Measurements from ENCODE around the gene CTNNA2. TPM values are rescaled to one million over a fixed set of nuclear protein-coding genes. Genes with fewer than 3 reads are reported as not detected.
"Not testable (repeated sequence)": the region's sequence is repeated elsewhere in the genome, so short reads cannot be mapped to it uniquely, and the experiment has no call there.

Gene CTNNA2
- total and polyA plus RNA-seq, 9 of the 15 experiments (the other 6 are each of a cell fraction or from before 2014, with no cell fraction given), result 0.03 to 0.40 (median 0.15) TPM

DNA sequence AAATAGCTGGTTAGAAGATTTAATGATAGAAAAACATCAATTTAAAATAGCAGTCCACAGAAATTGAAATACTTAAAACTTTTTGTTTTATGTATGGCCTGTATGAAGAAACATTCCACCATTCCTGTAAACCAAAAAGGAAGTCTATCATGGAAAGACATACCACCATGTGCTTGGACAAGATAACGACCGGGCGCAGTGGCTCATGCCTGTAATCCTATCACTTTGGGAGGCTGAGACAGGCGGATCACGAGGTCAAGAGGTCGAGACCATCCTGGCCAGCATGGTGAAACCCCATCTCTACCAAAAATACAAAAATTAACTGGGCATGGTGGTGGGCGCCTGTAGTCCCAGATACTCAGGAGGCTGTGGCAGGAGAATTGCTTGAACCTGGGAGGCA is 519.8 kb downstream of the CTNNA2 start (continued):
- TF ChIP-seq TEAD4 (IDR thresholded peaks at IDR 0.05; ENCODE audit: low read length), result peak; percentile 79
- TF ChIP-seq TEAD4 (CRISPR knock-in tag; IDR thresholded peaks at IDR 0.05; ENCODE audit: borderline replicate concordance), result not testable (repeated sequence)
- TF ChIP-seq TAL1 (IDR thresholded peaks at IDR 0.05), result peak; percentile 86
- peak; percentile 10; the same call in 1 of the 2 replicates for TF ChIP-seq BHLHE40 (IDR thresholded peaks at IDR 0.05; ENCODE audit: low read length)
- peak; percentile 62 for TF ChIP-seq MTA2 (IDR thresholded peaks at IDR 0.05; ENCODE audit: low read depth)
- peak; percentile 80 for TF ChIP-seq CBFA2T2 (conservative IDR thresholded peaks at IDR 0.05)

- Histone ChIP-seq H3K27ac (ENCODE audit: extremely low read depth, low read depth, low read length) (no peak overlapping the region), H3K36me3 (ENCODE audit: control insufficient read depth, insufficient read depth, low read length) (no peaks in the 10 kb centered on the region), H4K20me1 (replicated peaks; ENCODE audit: control insufficient read depth, insufficient read depth, low read length) (no peaks in the 10 kb centered on the region), H3K4me2 (ENCODE audit: insufficient read depth, low read length) (no peak overlapping the region), H3K4me1 (replicated peaks in 1 of 2; ENCODE audit: control insufficient read depth in 2 of 2, insufficient read depth in 2 of 2, low read length in 2 of 2) (no peaks in the 10 kb centered on the region; a peak in 2 of 5 replicates), H3K9ac (ENCODE audit: insufficient read depth in 1 of 2, low read depth in 2 of 2, low read length in 2 of 2) (no peak overlapping the region), H3K9me1 (ENCODE audit: control insufficient read depth, insufficient read depth, low read length) (no peaks in the 10 kb centered on the region), H3K27me3 (ENCODE audit: control insufficient read depth in 2 of 2, insufficient read depth in 2 of 2, low read length in 2 of 2) (no peaks in the 10 kb centered on the region; a peak in 1 of 5 replicates), H3K4me3 (no peak overlapping the region), H2AFZ (ENCODE audit: low read depth, low read length) (no peak overlapping the region), H3K9me3 (replicated peaks; ENCODE audit: control insufficient read depth, insufficient read depth, low read depth, low read length) (no peaks in the 10 kb centered on the region; the same call in 1 of the 2 replicates), H3K79me2 (ENCODE audit: control insufficient read depth, insufficient read depth, low read length) (no peaks in the 10 kb centered on the region)
- POLR2A ChIA-PET, result no interaction called here
- 1% methylated on average over 5 of the region's 5 CpGs for WGBS (ENCODE audit: insufficient coverage, low coverage, missing lambda C conversion rate)
- no peak; the same call in 2 of the 3 replicates for ATAC-seq
- CTCF ChIA-PET (ENCODE audit: low intra/inter-chr PET ratio), result no interaction called here
- DNase-seq (ENCODE audit: extremely low read depth in 1 of 4, low spot score in 3 of 4), result no peak
- BruUV-seq (replicated peaks), result no TSS peak
- in situ Hi-C loops (cut with MboI) (no loop called here), intact Hi-C loops (cut with micrococcal nuclease) (no loop called here)
- no peak for TF ChIP-seq NCOA1 (IDR thresholded peaks at IDR 0.05; ENCODE audit: low read depth)
- TF ChIP-seq, protein P1, sequence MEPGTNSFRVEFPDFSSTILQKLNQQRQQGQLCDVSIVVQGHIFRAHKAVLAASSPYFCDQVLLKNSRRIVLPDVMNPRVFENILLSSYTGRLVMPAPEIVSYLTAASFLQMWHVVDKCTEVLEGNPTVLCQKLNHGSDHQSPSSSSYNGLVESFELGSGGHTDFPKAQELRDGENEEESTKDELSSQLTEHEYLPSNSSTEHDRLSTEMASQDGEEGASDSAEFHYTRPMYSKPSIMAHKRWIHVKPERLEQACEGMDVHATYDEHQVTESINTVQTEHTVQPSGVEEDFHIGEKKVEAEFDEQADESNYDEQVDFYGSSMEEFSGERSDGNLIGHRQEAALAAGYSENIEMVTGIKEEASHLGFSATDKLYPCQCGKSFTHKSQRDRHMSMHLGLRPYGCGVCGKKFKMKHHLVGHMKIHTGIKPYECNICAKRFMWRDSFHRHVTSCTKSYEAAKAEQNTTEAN (CRISPR knock-in tag; IDR thresholded peaks at IDR 0.05), result no peak
- TF ChIP-seq RBM14 (IDR thresholded peaks at IDR 0.05; ENCODE audit: borderline replicate concordance, insufficient read depth, low read depth, low read length), result no peak
- no peak for TF ChIP-seq ZNF79 (CRISPR knock-in tag; IDR thresholded peaks at IDR 0.05; ENCODE audit: low read depth)
- TF ChIP-seq MAFK (IDR thresholded peaks at IDR 0.05; ENCODE audit: low read length), result no peak
- no peak for TF ChIP-seq SMAD1 (IDR thresholded peaks at IDR 0.05; ENCODE audit: low read depth, low read length, partially characterized antibody)
- no peak for FAIRE-seq
Measured at GRCh38 chr2:80035749-80036285, 523.0 kb downstream of the CTNNA2 start.

Measured in K562 (cell line).